GM21447 (cell line): ENCODE data around the gene SCGB1D1.

Source experiments
- ATAC-seq: cut with Tn5 transposase; IDR thresholded peaks from one replicate; pipeline ENCODE4 v1.9.1; 2021; ENCODE audit not compliant: unreplicated experiment

Gene SCGB1D1

GRCh38 chr11:62221498-62221897, 31.5 kb downstream of the SCGB1D1 start:
- ATAC-seq, result no peak

GRCh38 chr11:62223095-62223494, 33.1 kb downstream of the SCGB1D1 start:
- ATAC-seq, result no peak

GRCh38 chr11:62233730-62234129, 43.7 kb downstream of the SCGB1D1 start:
- no peak for ATAC-seq

- ATAC-seq, result no peak
Observed at GRCh38 chr11:62236187-62236586, 46.2 kb downstream of the SCGB1D1 start.

- no peak for ATAC-seq
Observed at GRCh38 chr11:62237499-62237898, 47.5 kb downstream of the SCGB1D1 start.

GRCh38 chr11:62238151-62238550, 48.1 kb downstream of the SCGB1D1 start:
- ATAC-seq, result no peak

- ATAC-seq, result no peak
Observed at GRCh38 chr11:62241095-62241494, 51.1 kb downstream of the SCGB1D1 start.

- ATAC-seq, result no peak
Observed at GRCh38 chr11:62242021-62242420, 52.0 kb downstream of the SCGB1D1 start, which contains the start of gene SCGB1D2. Gene SCGB1D2 (plus strand): TSS chr11:62242239. CDS start chr11:62242308, 69 bp downstream.
